Mesothelial cell of epicardium (in vitro differentiated cells): ENCODE measurements around the gene CUX1. TPM values are rescaled to one million over a fixed set of nuclear protein-coding genes. Genes with fewer than 3 reads are reported as not detected.
A peak's percentile ranks its signal among the peaks of the same experiment; 100 is the strongest.

Experiments
- DNase-seq, 2 experiments: peaks; one replicate each; pipeline ENCODE4 v3.0.0; 2021; ENCODE audit warnings: low spot score in 2 of 2; ENCODE audit not compliant: unreplicated experiment in 2 of 2
- H3K27ac Mint-ChIP-seq: 2 replicates; pipeline ENCODE4 v1.8.0; 2021; ENCODE audit warnings: mixed read lengths
- H3K27me3 Mint-ChIP-seq: 2 replicates; pipeline ENCODE4 v1.8.0; 2021; ENCODE audit warnings: low read depth, mixed read lengths
- H3K36me3 Mint-ChIP-seq: 2 replicates; pipeline ENCODE4 v1.8.0; 2021; ENCODE audit warnings: mixed read lengths
- H3K4me1 Mint-ChIP-seq: 2 replicates; pipeline ENCODE4 v1.8.0; 2021; ENCODE audit warnings: mixed read lengths
- H3K4me3 Mint-ChIP-seq: 2 replicates; pipeline ENCODE4 v1.8.0; 2021; ENCODE audit warnings: mild to moderate bottlenecking, moderate library complexity, mixed read lengths
- H3K9me3 Mint-ChIP-seq: 2 replicates; pipeline ENCODE4 v1.8.0; 2021; ENCODE audit warnings: mixed read lengths
- CTCF ChIP-seq: fragments of 200-600 bp; sonication (generic); IDR thresholded peaks from one replicate; pipeline ENCODE4 v1.5.0; 2021; ENCODE audit warnings: antibody characterized with exemption; ENCODE audit not compliant: unreplicated experiment
- total RNA-seq: library from RNA; stranded (reverse); gene quantifications from 3 replicates; pipeline ENCODE4 v1.2.1, GENCODE V29; 2021

The CUX1 gene
- total RNA-seq, 1 donor from 2014 or later = 158 TPM

- DNase-seq = no peak
- H3K27ac Mint-ChIP-seq = no peak overlapping the region
Measured at GRCh38 chr7:101804967-101805366, 12.5 kb upstream of the CUX1 start.

GRCh38 chr7:101812595-101812994 lies 4.8 kb upstream of the CUX1 start:
- H3K27ac Mint-ChIP-seq = no peak overlapping the region
- TF ChIP-seq CTCF = no peak
- no peak for DNase-seq
- peaks cover 12% of the 10 kb centered on the region for H3K4me1 Mint-ChIP-seq
- H3K27me3 Mint-ChIP-seq = peaks cover 16% of the 10 kb centered on the region
- H3K4me3 Mint-ChIP-seq = no peak overlapping the region
- no peaks in the 10 kb centered on the region for H3K9me3 Mint-ChIP-seq
- H3K36me3 Mint-ChIP-seq = no peaks in the 10 kb centered on the region

More at GRCh38 chr7:101804967-101805366, 12.5 kb upstream of the CUX1 start:
- Mint-ChIP-seq H3K4me3 (peak overlapping the region; percentile 28), H3K27me3 (peaks cover 28% of the 10 kb centered on the region), H3K36me3 (no peaks in the 10 kb centered on the region), H3K4me1 (peaks cover 17% of the 10 kb centered on the region), H3K9me3 (no peaks in the 10 kb centered on the region)
- peak; percentile 65 for TF ChIP-seq CTCF

GRCh38 chr7:101813402-101814019 lies 3.9 kb upstream of the CUX1 start:
- no peak for DNase-seq
- TF ChIP-seq CTCF = no peak
- Mint-ChIP-seq H3K9me3 (no peaks in the 10 kb centered on the region), H3K4me3 (peak overlapping the region; percentile 50), H3K27ac (no peak overlapping the region), H3K4me1 (peaks cover 20% of the 10 kb centered on the region), H3K36me3 (no peaks in the 10 kb centered on the region), H3K27me3 (peaks cover 16% of the 10 kb centered on the region)

GRCh38 chr7:101814081-101814990 lies 3.1 kb upstream of the CUX1 start:
- Mint-ChIP-seq H3K9me3 (no peaks in the 10 kb centered on the region), H3K4me3 (peak overlapping the region; percentile 65), H3K4me1 (peaks cover 28% of the 10 kb centered on the region), H3K27me3 (peaks cover 16% of the 10 kb centered on the region), H3K36me3 (no peaks in the 10 kb centered on the region), H3K27ac (peak overlapping the region; percentile 7)
- DNase-seq = peak; percentile 46 to 67
- TF ChIP-seq CTCF = no peak

GRCh38 chr7:101814991-101815825 lies 2.2 kb upstream of the CUX1 start:
- peak; percentile 61 for TF ChIP-seq CTCF
- Mint-ChIP-seq H3K36me3 (no peaks in the 10 kb centered on the region), H3K4me3 (peak overlapping the region; percentile 65), H3K4me1 (peaks cover 37% of the 10 kb centered on the region), H3K9me3 (no peaks in the 10 kb centered on the region), H3K27ac (no peak overlapping the region), H3K27me3 (peaks cover 16% of the 10 kb centered on the region)
- peak; percentile 58 to 76 for DNase-seq
